ENCODE results near the gene ST3GAL2. TPM values are rescaled to one million over a fixed set of nuclear protein-coding genes. Genes with fewer than 3 reads are reported as not detected.

ST3GAL2 gene
- total RNA-seq, 4 donors from 2014 or later, result 7.1 to 16.5 (median 11.1) TPM

DNA sequence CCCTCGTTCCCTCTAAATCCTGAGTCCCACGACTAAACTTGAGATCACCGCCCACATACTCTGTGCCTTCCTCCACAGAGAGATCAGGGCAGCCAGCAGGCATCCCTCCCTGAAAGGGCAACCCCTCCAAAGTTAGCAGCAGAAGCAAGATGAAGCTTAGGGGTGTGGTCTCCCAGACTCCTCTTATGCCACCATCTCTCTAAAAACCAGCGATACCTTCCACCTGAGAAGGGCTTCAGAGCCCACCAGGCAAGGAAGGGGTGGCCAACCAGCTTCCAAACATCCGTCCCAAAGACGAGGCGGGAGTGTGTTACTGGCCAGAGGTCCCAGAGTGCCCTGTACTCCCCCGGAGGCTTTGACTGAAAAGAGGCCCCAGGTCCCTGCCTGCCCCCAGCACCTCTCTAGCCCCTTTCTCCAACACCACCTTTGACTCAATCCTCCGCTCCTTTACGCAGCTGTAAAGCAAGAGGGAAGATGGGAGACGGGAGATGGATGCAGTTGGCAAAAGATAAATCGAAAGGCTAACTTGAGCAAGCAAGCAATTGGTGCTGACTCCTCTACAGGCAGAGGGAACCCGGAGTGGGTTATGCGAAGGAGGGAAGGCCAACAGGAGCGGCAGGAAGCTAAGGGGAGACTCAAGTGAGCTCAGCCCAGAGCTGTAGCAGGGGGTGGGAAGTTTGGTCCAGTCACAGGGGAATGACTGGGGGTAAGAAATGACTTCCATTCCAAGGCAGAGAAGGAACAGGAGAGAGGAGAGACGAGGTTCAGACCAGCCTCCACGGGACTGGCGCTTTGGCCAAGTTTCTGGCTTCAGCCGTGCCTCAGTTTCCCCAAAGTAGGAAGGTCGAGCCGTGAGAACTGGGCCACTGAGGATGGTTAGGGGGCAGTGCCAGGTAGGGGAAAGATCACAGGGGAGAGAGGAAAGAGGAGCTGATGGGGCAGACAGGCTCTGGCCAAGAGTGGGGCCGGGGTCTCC is 1.0 kb downstream of the ST3GAL2 start:
- H3K9me3 ChIP-seq, result no peaks in the 10 kb centered on the region
- TF ChIP-seq POLR2AphosphoS5 (IDR thresholded peaks at IDR 0.05), result no peak
- TF ChIP-seq, protein P1, sequence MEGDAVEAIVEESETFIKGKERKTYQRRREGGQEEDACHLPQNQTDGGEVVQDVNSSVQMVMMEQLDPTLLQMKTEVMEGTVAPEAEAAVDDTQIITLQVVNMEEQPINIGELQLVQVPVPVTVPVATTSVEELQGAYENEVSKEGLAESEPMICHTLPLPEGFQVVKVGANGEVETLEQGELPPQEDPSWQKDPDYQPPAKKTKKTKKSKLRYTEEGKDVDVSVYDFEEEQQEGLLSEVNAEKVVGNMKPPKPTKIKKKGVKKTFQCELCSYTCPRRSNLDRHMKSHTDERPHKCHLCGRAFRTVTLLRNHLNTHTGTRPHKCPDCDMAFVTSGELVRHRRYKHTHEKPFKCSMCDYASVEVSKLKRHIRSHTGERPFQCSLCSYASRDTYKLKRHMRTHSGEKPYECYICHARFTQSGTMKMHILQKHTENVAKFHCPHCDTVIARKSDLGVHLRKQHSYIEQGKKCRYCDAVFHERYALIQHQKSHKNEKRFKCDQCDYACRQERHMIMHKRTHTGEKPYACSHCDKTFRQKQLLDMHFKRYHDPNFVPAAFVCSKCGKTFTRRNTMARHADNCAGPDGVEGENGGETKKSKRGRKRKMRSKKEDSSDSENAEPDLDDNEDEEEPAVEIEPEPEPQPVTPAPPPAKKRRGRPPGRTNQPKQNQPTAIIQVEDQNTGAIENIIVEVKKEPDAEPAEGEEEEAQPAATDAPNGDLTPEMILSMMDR (IDR thresholded peaks at IDR 0.05), result no peak
- TF ChIP-seq POLR2A (IDR thresholded peaks at IDR 0.05), result no peak
- no peak for TF ChIP-seq EP300 (IDR thresholded peaks at IDR 0.05)
- H3K27ac ChIP-seq, result peak overlapping the region; percentile 61
- H3K4me3 ChIP-seq, result peak overlapping the region; percentile 78
- peak in 1 of 2 donors; percentile 71 for DNase-seq (ENCODE audit: low spot score in 2 of 2)
- H3K36me3 ChIP-seq, result peaks cover 3% of the 10 kb centered on the region
- peaks cover 52% of the 10 kb centered on the region for H3K4me1 ChIP-seq
- H3K27me3 ChIP-seq, result no peaks in the 10 kb centered on the region
- 10% methylated on average over 22 of the region's 22 CpGs for WGBS

DNA sequence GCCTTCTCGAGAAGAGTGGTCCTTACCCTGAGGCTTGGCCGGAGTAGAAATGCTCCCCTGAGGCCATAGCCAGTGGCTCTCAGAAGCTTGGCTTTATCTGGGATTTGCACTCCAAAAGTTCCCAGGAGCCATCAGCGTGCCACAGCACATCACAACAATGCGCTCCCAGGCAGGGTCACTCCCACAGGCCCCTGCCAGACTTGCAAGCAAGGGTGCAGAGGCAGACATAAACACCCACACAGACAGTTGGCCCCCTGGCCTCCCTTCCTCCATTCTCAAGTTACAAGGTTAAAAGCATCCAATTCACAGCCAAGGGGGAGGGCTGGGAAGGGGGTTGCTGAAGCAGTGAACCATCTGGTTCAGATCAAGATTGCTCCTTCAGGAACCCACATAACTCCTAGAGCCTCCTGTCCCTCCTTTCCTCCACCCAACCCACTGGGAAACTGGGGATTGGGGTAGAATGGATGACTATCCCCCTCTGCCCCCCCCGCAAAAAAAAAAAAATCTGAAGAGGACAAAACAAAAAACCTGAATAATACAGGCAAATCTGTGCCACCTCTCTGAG is 1.8 kb downstream of the ST3GAL2 start:
- TF ChIP-seq EP300 (IDR thresholded peaks at IDR 0.05), result no peak
- TF ChIP-seq POLR2AphosphoS5 (IDR thresholded peaks at IDR 0.05), result no peak
- TF ChIP-seq POLR2A (IDR thresholded peaks at IDR 0.05), result no peak
- TF ChIP-seq, protein P1 (IDR thresholded peaks at IDR 0.05), result no peak
- peaks cover 59% of the 10 kb centered on the region for H3K4me1 ChIP-seq
- 21% methylated on average over 3 of the region's 5 CpGs for WGBS
- no peaks in the 10 kb centered on the region for H3K27me3 ChIP-seq
- no peak overlapping the region for H3K27ac ChIP-seq
- DNase-seq (ENCODE audit: low spot score in 2 of 2), result no peak
- H3K4me3 ChIP-seq, result peak overlapping the region; percentile 78
- H3K36me3 ChIP-seq, result peaks cover 3% of the 10 kb centered on the region
- no peaks in the 10 kb centered on the region for H3K9me3 ChIP-seq

DNA sequence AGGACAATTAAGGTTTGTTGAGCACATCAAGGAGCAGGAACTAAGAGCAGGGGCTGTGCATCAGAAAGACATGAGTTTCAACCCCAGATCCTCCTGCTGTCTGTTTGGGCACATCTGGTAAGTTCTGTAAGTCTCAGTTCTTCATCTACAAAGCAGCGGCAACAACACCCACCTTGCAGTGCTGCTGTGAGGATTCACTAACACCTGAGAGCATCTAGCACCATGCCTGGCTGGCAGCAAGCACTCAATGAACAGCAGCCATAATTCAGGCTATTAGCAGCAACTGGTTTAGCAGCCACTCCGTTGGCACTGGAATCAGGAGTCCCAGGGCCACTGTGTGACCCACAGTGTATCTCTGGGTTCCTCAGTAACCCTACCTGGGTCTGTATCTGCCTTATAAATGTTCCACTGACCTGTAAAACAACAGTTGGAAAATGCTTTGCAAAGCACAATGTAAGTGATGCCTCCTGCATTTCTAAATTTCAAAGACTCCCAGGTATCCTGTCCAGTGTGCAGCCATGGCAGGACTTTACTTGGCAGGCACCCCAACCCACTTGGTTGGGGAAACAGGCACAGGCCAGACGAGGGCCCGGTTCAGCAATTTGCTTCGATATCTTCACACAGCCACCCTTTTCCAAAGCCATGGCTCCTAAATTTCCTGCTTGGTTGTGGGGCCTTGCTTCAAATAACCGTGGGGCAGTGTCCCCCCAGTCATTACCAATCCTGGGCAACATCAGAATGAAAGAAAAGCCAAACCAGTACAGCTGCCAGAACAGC is 4.2 kb downstream of the ST3GAL2 start:
- no peak overlapping the region for H3K4me3 ChIP-seq
- H3K4me1 ChIP-seq, result peaks cover 82% of the 10 kb centered on the region
- DNase-seq (ENCODE audit: low spot score in 2 of 2), result no peak
- H3K27me3 ChIP-seq, result no peaks in the 10 kb centered on the region
- no peaks in the 10 kb centered on the region for H3K9me3 ChIP-seq
- H3K36me3 ChIP-seq, result peaks cover 3% of the 10 kb centered on the region
- no peak overlapping the region for H3K27ac ChIP-seq
- TF ChIP-seq EP300 (IDR thresholded peaks at IDR 0.05) (no peak), POLR2AphosphoS5 (IDR thresholded peaks at IDR 0.05) (no peak), POLR2A (IDR thresholded peaks at IDR 0.05) (no peak)
- TF ChIP-seq, protein P1 (IDR thresholded peaks at IDR 0.05), result no peak
- 87% methylated on average over 6 of the region's 6 CpGs for WGBS

DNA sequence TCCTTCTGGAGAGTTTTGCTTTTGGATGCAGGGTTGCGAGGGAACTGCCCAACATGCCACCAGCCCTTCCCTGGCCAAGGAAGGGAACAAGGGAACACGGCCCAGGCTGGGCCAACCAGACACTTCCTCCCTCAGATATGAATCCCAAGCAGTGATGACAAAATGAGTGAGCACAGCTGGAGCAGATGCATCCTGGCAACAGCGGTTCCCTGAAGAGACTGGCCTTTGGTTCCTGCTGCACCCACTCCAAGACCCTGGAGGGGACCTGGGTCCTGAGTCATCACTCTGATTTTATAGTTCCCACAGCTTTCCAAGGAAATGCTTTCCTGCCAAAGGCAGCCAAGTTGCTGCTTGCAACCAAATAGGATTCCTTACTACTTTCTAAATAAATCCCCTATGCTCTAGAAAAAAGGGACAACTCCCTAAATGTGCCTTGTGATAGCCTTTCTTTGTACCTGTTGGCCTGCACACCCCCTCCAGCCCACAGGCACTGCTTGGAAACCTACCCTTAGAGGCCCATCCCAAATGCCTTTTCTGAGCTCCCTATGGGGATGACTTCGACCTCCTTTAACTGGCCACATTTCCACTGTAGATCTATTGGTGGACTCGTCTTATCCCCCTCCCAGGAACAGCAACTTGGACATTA is 5.3 kb downstream of the ST3GAL2 start:
- Histone ChIP-seq H3K4me3 (no peak overlapping the region), H3K27me3 (no peaks in the 10 kb centered on the region), H3K36me3 (peaks cover 3% of the 10 kb centered on the region), H3K27ac (no peak overlapping the region), H3K9me3 (no peaks in the 10 kb centered on the region), H3K4me1 (peaks cover 88% of the 10 kb centered on the region)
- TF ChIP-seq POLR2AphosphoS5 (IDR thresholded peaks at IDR 0.05), result peak in 1 of 3 donors; percentile 16
- TF ChIP-seq, protein P1 (IDR thresholded peaks at IDR 0.05), result no peak
- TF ChIP-seq EP300 (IDR thresholded peaks at IDR 0.05), result no peak
- TF ChIP-seq POLR2A (IDR thresholded peaks at IDR 0.05), result no peak
- peak in 1 of 2 donors; percentile 74 for DNase-seq (ENCODE audit: low spot score in 2 of 2)
- WGBS, result 31% methylated on average over 4 of the region's 5 CpGs

Measured in suprapubic skin (tissue), 4 donors.